GM12878 (cell line): ENCODE results near the gene PPP1R9B. TPM values are rescaled to one million over a fixed set of nuclear protein-coding genes. Genes with fewer than 3 reads are reported as not detected.

Experiments
- ATAC-seq: fragments of 200-7000 bp; cut with Tn5 transposase; 3 replicates; pipeline ENCODE4 v1.9.1; 2020; ENCODE audit warnings: mild to moderate bottlenecking, moderate library complexity
- BruUV-seq: library from RNA; stranded (reverse); fragments of 400-500 nt; replicated peaks from 2 replicates; lab custom pipeline; 2021; lab: Mats Ljungman, UMichigan
- CTCF ChIA-PET: fragments of 300-600 bp; sonication (Branson Sonifier 250); formaldehyde crosslinking; extraction: SDS; loops from one replicate; lab custom pipeline; 2021; ENCODE audit warnings: inconsistent platforms; lab: Yijun Ruan, JAX
- POLR2A ChIA-PET: fragments of 350-600 bp; formaldehyde crosslinking; extraction: SDS; loops from one replicate; lab custom pipeline; 2021; ENCODE audit warnings: inconsistent platforms; lab: Charles Lee
- RAD21 ChIA-PET: fragments of 300-600 bp; sonication (Branson Sonifier 250); formaldehyde crosslinking; loops from one replicate; lab custom pipeline; 2023; ENCODE audit warnings: antibody characterized with exemption; ENCODE audit not compliant: unreplicated experiment; lab: Charles Lee
- SMC1A ChIA-PET: fragments of 300-600 bp; sonication (Branson Sonifier 250); formaldehyde crosslinking; loops from one replicate; lab custom pipeline; 2023; ENCODE audit not compliant: unreplicated experiment, uncharacterized antibody; lab: Charles Lee
- DNase-seq: peaks from one replicate; pipeline ENCODE4 v3.0.0-alpha.2; 2011; ENCODE audit warnings: low read depth, low spot score
- FAIRE-seq: peaks from 3 replicates; lab custom pipeline; 2011; peaks lifted over from hg19 to GRCh38; lab: Jason Lieb, UNC
- H2AFZ ChIP-seq: 2 replicates; pipeline ENCODE4 v1.6.0; 2011; ENCODE audit warnings: low read depth, low read length, control low read depth; ENCODE audit not compliant: control insufficient read depth
- H3K27ac ChIP-seq: 2 replicates; pipeline ENCODE4 v1.5.1; 2011; ENCODE audit warnings: control low read depth; ENCODE audit not compliant: control insufficient read depth, insufficient read depth
- H3K27me3 ChIP-seq, 2 experiments: replicated peaks in 1 of 2; 2 replicates each; pipeline versions ENCODE4 v1.6.0 to v1.6.1; 2011; ENCODE audit warnings: low read length in 1 of 2; ENCODE audit not compliant: control insufficient read depth in 2 of 2, insufficient read depth in 2 of 2
- H3K36me3 ChIP-seq, 2 experiments: 2 replicates each; pipeline ENCODE4 v1.5.1; 2011; ENCODE audit warnings: low read length in 1 of 2; ENCODE audit not compliant: control insufficient read depth in 2 of 2, insufficient read depth in 2 of 2
- H3K4me1 ChIP-seq: 2 replicates; pipeline ENCODE4 v1.6.1; 2011; ENCODE audit warnings: mild to moderate bottlenecking, low read length, moderate library complexity, mixed read lengths; ENCODE audit not compliant: control insufficient read depth, insufficient read depth
- H3K4me2 ChIP-seq: 2 replicates; pipeline ENCODE4 v1.6.0; 2011; ENCODE audit warnings: control low read depth; ENCODE audit not compliant: control insufficient read depth, insufficient read depth
- H3K4me3 ChIP-seq: fragments of 200-600 bp; sonication (generic); 2 replicates; pipeline ENCODE4 v1.5.1; 2016
- H3K79me2 ChIP-seq: 2 replicates; pipeline ENCODE4 v1.6.0; 2011; ENCODE audit warnings: low read length; ENCODE audit not compliant: control insufficient read depth, insufficient read depth
- H3K9ac ChIP-seq: 2 replicates; pipeline ENCODE4 v1.8.0; 2011; ENCODE audit warnings: low read length, control low read depth, mixed read lengths; ENCODE audit not compliant: control insufficient read depth, insufficient read depth
- H3K9me3 ChIP-seq: replicated peaks from 3 replicates; pipeline ENCODE4 v1.5.1; 2011; ENCODE audit warnings: mild to moderate bottlenecking, low read length; ENCODE audit not compliant: control insufficient read depth, insufficient read depth
- H4K20me1 ChIP-seq: 2 replicates; pipeline ENCODE4 v1.6.0; 2011; ENCODE audit not compliant: control insufficient read depth, insufficient read depth
- FOXK2 ChIP-seq: fragments of 450-650 bp; IDR thresholded peaks from 2 replicates; pipeline ENCODE4 v1.6.1; 2017; ENCODE audit warnings: mild to moderate bottlenecking, moderate library complexity
- MLLT1 ChIP-seq: fragments of 450-650 bp; IDR thresholded peaks from 2 replicates; pipeline ENCODE4 v1.6.1; 2016; ENCODE audit warnings: mild to moderate bottlenecking
- POU2F2 ChIP-seq: IDR thresholded peaks from 3 replicates; pipeline ENCODE4 v1.6.1; 2011; ENCODE audit warnings: low read depth, mild to moderate bottlenecking, low read length, borderline replicate concordance
- REST ChIP-seq: IDR thresholded peaks from 2 replicates; pipeline ENCODE4 v1.6.1; 2012; ENCODE audit warnings: mild to moderate bottlenecking, low read depth, low read length
- SKIL ChIP-seq: fragments of 450-650 bp; IDR thresholded peaks from 2 replicates; pipeline ENCODE4 v1.6.1; 2017; ENCODE audit warnings: mild to moderate bottlenecking, low read depth, inconsistent platforms; ENCODE audit not compliant: poor library complexity, severe bottlenecking
- STAT1 ChIP-seq: fragments of 450-650 bp; conservative IDR thresholded peaks from 2 replicates; pipeline ENCODE4 v1.6.1; 2014; ENCODE audit warnings: antibody characterized with exemption, mild to moderate bottlenecking
- USF1 ChIP-seq: IDR thresholded peaks from 2 replicates; pipeline ENCODE4 v1.6.1; 2011; ENCODE audit warnings: borderline replicate concordance, low read depth, mild to moderate bottlenecking, moderate library complexity, mixed read lengths, low read length; ENCODE audit not compliant: insufficient read depth; ENCODE audit errors: extremely low read length
- ZNF622 ChIP-seq: fragments of 450-650 bp; IDR thresholded peaks from 2 replicates; pipeline ENCODE4 v1.6.1; 2017; ENCODE audit warnings: mild to moderate bottlenecking, inconsistent platforms
- WGBS: methylation state at CpG from one replicate; pipeline ENCODE4 v1.1.6; 2016; ENCODE audit warnings: low lambda C conversion rate; ENCODE audit not compliant: insufficient replicate concordance, insufficient coverage; ENCODE audit errors: missing lambda C conversion rate; 5-methylcytosine and 5-hydroxymethylcytosine counted together
- in situ Hi-C: fragments of 300-500 bp; cut with MboI; formaldehyde crosslinking; loops from 9 replicates; pipeline ENCODE4 v1.14.3; 2018; ENCODE audit warnings: mixed read lengths
- intact Hi-C: fragments of 100-400 bp; cut with micrococcal nuclease; formaldehyde crosslinking; loops from one replicate; pipeline ENCODE4 v1.14.2; 2022; ENCODE audit not compliant: unreplicated experiment
- polyA plus RNA-seq, 11 experiments: library from polyadenylated mRNA; depleted of rRNA in 4 of 11; unstranded in 6 of 11; stranded (reverse) in 5 of 11; fragments of >200 nt; fragmentation: Nextera tagmentation in 4 of 11; fragmentation: Illumina TruSeq in 1 of 11; extraction: Ambion mirVana in 4 of 11; extraction: Trizol in 1 of 11; gene quantifications; 1 replicate in 1 of 11; 2 replicates in 10 of 11; pipeline versions ENCODE4 v1.2.1 to v1.2.3, GENCODE V29; 2011 to 2016; ENCODE audit warnings: inconsistent platforms in 2 of 11, missing spikeins in 2 of 11, low read depth in 1 of 11
- total RNA-seq, 4 experiments: library from RNA; depleted of rRNA in 3 of 4; stranded (reverse); fragments of >200 nt in 3 of 4; fragmentation: Illumina TruSeq in 1 of 4; extraction: Trizol in 1 of 4; gene quantifications; 2 replicates each; pipeline versions ENCODE4 v1.2.1 to v1.2.3, GENCODE V29; 2013 to 2021

The PPP1R9B gene
- total and polyA plus RNA-seq, 10 of the 15 experiments (the other 5 are each of a cell fraction or from before 2014, with no cell fraction given) = 0.20 to 107 (median 37.5) TPM

- FAIRE-seq = no peak
- peaks cover 23% of the 10 kb centered on the region for H3K4me1 ChIP-seq
- SMC1A ChIA-PET = no interaction called here
- no peaks in the 10 kb centered on the region for H3K79me2 ChIP-seq
- H3K4me3 ChIP-seq = no peak overlapping the region
- no peak overlapping the region for H2AFZ ChIP-seq
- in situ Hi-C loops (no loop called here), intact Hi-C loops (no loop called here)
- no peak overlapping the region for H3K4me2 ChIP-seq
- H3K9me3 ChIP-seq = no peaks in the 10 kb centered on the region
- CTCF ChIA-PET = interaction anchor here (1.4 to 3.5 kb wide), 2 partner anchors 16 to 34 kb away, joined by 4 to 26 read pairs; no protein-coding TSS in a partner anchor
- WGBS = 78% methylated on average over 29 of the region's 31 CpGs
- ATAC-seq = no peak
- DNase-seq = no peak
- no peak overlapping the region for H3K9ac ChIP-seq
- no peak overlapping the region for H3K27ac ChIP-seq
- H4K20me1 ChIP-seq = no peaks in the 10 kb centered on the region
- POLR2A ChIA-PET = no interaction called here
- TF ChIP-seq MLLT1 = peak; percentile 96
- no peak for TF ChIP-seq REST
- TF ChIP-seq USF1 = no peak
- TF ChIP-seq SKIL = no peak
- TF ChIP-seq STAT1 = no peak
- TF ChIP-seq FOXK2 = no peak
- TF ChIP-seq ZNF622 = no peak
- no peak for TF ChIP-seq POU2F2
- TF ChIP-seq, all 136 proteins: peak for 1
- Histone ChIP-seq H3K27me3 (no peaks in the 10 kb centered on the region), H3K36me3 (peaks cover 0 to 6% of the 10 kb centered on the region in 2 experiments; a peak in 2 of 4 replicates)
- TSS peak; percentile 25 for BruUV-seq
- RAD21 ChIA-PET = interaction anchor here (2.2 kb wide), 1 partner anchor 16 kb away, joined by 7 read pairs; no protein-coding TSS in a partner anchor
Measured at GRCh38 chr17:50185631-50186471, 35.4 kb upstream of the PPP1R9B start.
